ENCODE results near the gene SHB. TPM values are rescaled to one million over a fixed set of nuclear protein-coding genes. Genes with fewer than 3 reads are reported as not detected.

Gene SHB
- total RNA-seq, 2 experiments from 2014 or later, result 2.4 to 2.6 TPM

- CTCF ChIA-PET, result interaction anchor here (0.8 to 1.1 kb wide), 2 partner anchors 19 to 175 kb away, joined by 3 read pairs; no protein-coding TSS in a partner anchor
- POLR2A ChIA-PET, result no interaction called here
Measured at GRCh38 chr9:38089387-38090165, 20.5 kb upstream of the SHB start.

GRCh38 chr9:38088006-38088925 lies 19.2 kb upstream of the SHB start:
- ChIA-PET CTCF (interaction anchor here (0.7 to 3.2 kb wide), 8 partner anchors 12 to 194 kb away, joined by 3 to 18 read pairs (median 3); no protein-coding TSS in a partner anchor), POLR2A (no interaction called here)

- POLR2A ChIA-PET, result no interaction called here
- CTCF ChIA-PET, result interaction anchor here (1.2 to 3.2 kb wide), 2 partner anchors 171 to 173 kb away, joined by 3 to 18 read pairs; no protein-coding TSS in a partner anchor
Measured at GRCh38 chr9:38086496-38086895, 17.5 kb upstream of the SHB start.

GRCh38 chr9:38085308-38085707 lies 16.3 kb upstream of the SHB start:
- CTCF ChIA-PET, result no interaction called here
- POLR2A ChIA-PET, result no interaction called here

GRCh38 chr9:38084556-38084880 lies 15.5 kb upstream of the SHB start:
- ChIA-PET CTCF (interaction anchor here (1.0 kb wide), 1 partner anchor 171 kb away, joined by 4 read pairs; no protein-coding TSS in a partner anchor), POLR2A (no interaction called here)

- CTCF ChIA-PET, result interaction anchor here (1.0 kb wide), 1 partner anchor 170 kb away, joined by 4 read pairs; no protein-coding TSS in a partner anchor
- POLR2A ChIA-PET, result no interaction called here
Measured at GRCh38 chr9:38083858-38084555, 15.0 kb upstream of the SHB start.

- POLR2A ChIA-PET, result no interaction called here
- CTCF ChIA-PET, result no interaction called here
Measured at GRCh38 chr9:38082446-38083287, 13.6 kb upstream of the SHB start.

- ChIA-PET CTCF (no interaction called here), POLR2A (no interaction called here)
Measured at GRCh38 chr9:38081356-38082108, 12.5 kb upstream of the SHB start.

- POLR2A ChIA-PET, result no interaction called here
- CTCF ChIA-PET, result no interaction called here
Measured at GRCh38 chr9:38079461-38080031, 10.5 kb upstream of the SHB start.

- POLR2A ChIA-PET, result no interaction called here
- CTCF ChIA-PET, result interaction anchor here (2.1 kb wide), 1 partner anchor 13 kb away, joined by 5 read pairs; no protein-coding TSS in a partner anchor
Measured at GRCh38 chr9:38075272-38075671, 6.2 kb upstream of the SHB start.

- CTCF ChIA-PET, result no interaction called here
- POLR2A ChIA-PET, result no interaction called here
Measured at GRCh38 chr9:38074441-38074961, 5.5 kb upstream of the SHB start.

- POLR2A ChIA-PET, result no interaction called here
- CTCF ChIA-PET, result no interaction called here
Measured at GRCh38 chr9:38073882-38074281, 4.9 kb upstream of the SHB start.

- CTCF ChIA-PET, result interaction anchor here (1.2 kb wide), 1 partner anchor 160 kb away, joined by 3 read pairs; no protein-coding TSS in a partner anchor
- POLR2A ChIA-PET, result no interaction called here
Measured at GRCh38 chr9:38071470-38072134, 2.6 kb upstream of the SHB start.

GRCh38 chr9:38067859-38068681 lies 957 bp downstream of the SHB start:
- POLR2A ChIA-PET, result interaction anchor here (0.6 kb wide), 1 partner anchor 164 kb away, joined by 5 read pairs; the partner anchor contains the start of gene SLC25A51

GRCh38 chr9:38066914-38067858 lies 1.8 kb downstream of the SHB start:
- ChIA-PET POLR2A (no interaction called here), CTCF (interaction anchor here (1.5 to 2.6 kb wide), 2 partner anchors 72 to 154 kb away, joined by 5 to 10 read pairs; no protein-coding TSS in a partner anchor)

More at GRCh38 chr9:38067859-38068681, 957 bp downstream of the SHB start:
- CTCF ChIA-PET, result interaction anchor here (1.0 to 2.6 kb wide), 2 partner anchors 71 to 155 kb away, joined by 4 to 10 read pairs; no protein-coding TSS in a partner anchor
